OCI-LY1 (cell line): Measurements from ENCODE around the gene RHPN2.
A peak's percentile ranks its signal among the peaks of the same experiment; 100 is the strongest.

ENCODE experiments used
- H2AFZ ChIP-seq: fragments of 200-600 bp; sonication (generic), shearing (Covaris generic); 2 replicates; pipeline ENCODE4 v1.6.0; 2014; ENCODE audit warnings: antibody characterized with exemption, mild to moderate bottlenecking, low read length
- H3F3A ChIP-seq: fragments of 200-600 bp; sonication (generic), shearing (Covaris generic); 2 replicates; pipeline ENCODE4 v1.6.0; 2014; ENCODE audit warnings: mild to moderate bottlenecking, antibody characterized with exemption, low read length, moderate library complexity; ENCODE audit not compliant: insufficient read depth
- H3K27ac ChIP-seq: fragments of 200-600 bp; sonication (generic); 2 replicates; pipeline ENCODE4 v1.5.1; 2014; ENCODE audit warnings: low read length, mixed run types, mild to moderate bottlenecking, low read depth; ENCODE audit not compliant: poor library complexity, severe bottlenecking
- H3K27me3 ChIP-seq: fragments of 200-600 bp; sonication (generic); 2 replicates; pipeline ENCODE4 v1.6.0; 2014; ENCODE audit warnings: antibody characterized with exemption, mild to moderate bottlenecking, low read length, moderate library complexity; ENCODE audit not compliant: insufficient read depth
- H3K36me3 ChIP-seq: fragments of 200-600 bp; sonication (generic); 2 replicates; pipeline ENCODE4 v1.6.1; 2014; ENCODE audit warnings: mild to moderate bottlenecking, antibody characterized with exemption, low read length, moderate library complexity, mixed read lengths; ENCODE audit not compliant: insufficient read depth
- H3K4me1 ChIP-seq: fragments of 200-600 bp; sonication (generic); 2 replicates; pipeline ENCODE4 v1.5.1; 2014; ENCODE audit warnings: mild to moderate bottlenecking, low read length, moderate library complexity; ENCODE audit not compliant: insufficient read depth, severe bottlenecking
- H3K4me2 ChIP-seq: fragments of 200-600 bp; sonication (generic), shearing (Covaris generic); 2 replicates; pipeline ENCODE4 v1.6.1; 2014; ENCODE audit warnings: low read length
- H3K4me3 ChIP-seq: fragments of 200-600 bp; sonication (generic); 2 replicates; pipeline ENCODE4 v1.5.1; 2014; ENCODE audit warnings: low read length, low read depth, mild to moderate bottlenecking, mixed read lengths; ENCODE audit not compliant: poor library complexity, severe bottlenecking
- H3K79me2 ChIP-seq: fragments of 200-600 bp; shearing (Covaris generic); 2 replicates; pipeline ENCODE4 v1.6.1; 2016; ENCODE audit warnings: mixed run types, low read length, mixed read lengths; ENCODE audit not compliant: insufficient read depth
- H3K9ac ChIP-seq: fragments of 200-600 bp; sonication (generic), shearing (Covaris generic); 2 replicates; pipeline ENCODE4 v1.6.1; 2014; ENCODE audit warnings: mild to moderate bottlenecking, low read length, mixed read lengths
- H3K9me2 ChIP-seq: fragments of 200-600 bp; sonication (generic), shearing (Covaris generic); 2 replicates; pipeline ENCODE4 v1.6.1; 2014; ENCODE audit warnings: low read depth, mild to moderate bottlenecking, low read length, mixed read lengths
- H3K9me3 ChIP-seq: fragments of 200-600 bp; shearing (Covaris generic); 2 replicates; pipeline ENCODE4 v1.6.1; 2014; ENCODE audit warnings: low read length, mixed read lengths
- H4K20me1 ChIP-seq: fragments of 200-600 bp; sonication (generic), shearing (Covaris generic); 2 replicates; pipeline ENCODE4 v1.6.0; 2016; ENCODE audit warnings: mild to moderate bottlenecking, low read length; ENCODE audit not compliant: insufficient read depth
- EZH2 ChIP-seq: fragments of 200-600 bp; sonication (generic), shearing (Covaris generic); IDR thresholded peaks from 2 replicates; pipeline ENCODE4 v1.8.0; 2017; ENCODE audit warnings: borderline replicate concordance, mixed run types, mild to moderate bottlenecking, antibody characterized with exemption, low read length, moderate library complexity, mixed read lengths
- TF ChIP-seq, protein P1 (sequence below): fragments of 200-600 bp; sonication (generic), shearing (Covaris generic); IDR thresholded peaks from 2 replicates; pipeline ENCODE4 v1.5.1; 2017; ENCODE audit warnings: mild to moderate bottlenecking, antibody characterized with exemption, low read length, moderate library complexity, mixed read lengths

Gene RHPN2

GRCh38 chr19:33063753-33064457 lies 783 bp downstream of the RHPN2 start:
- TF ChIP-seq, protein P1, sequence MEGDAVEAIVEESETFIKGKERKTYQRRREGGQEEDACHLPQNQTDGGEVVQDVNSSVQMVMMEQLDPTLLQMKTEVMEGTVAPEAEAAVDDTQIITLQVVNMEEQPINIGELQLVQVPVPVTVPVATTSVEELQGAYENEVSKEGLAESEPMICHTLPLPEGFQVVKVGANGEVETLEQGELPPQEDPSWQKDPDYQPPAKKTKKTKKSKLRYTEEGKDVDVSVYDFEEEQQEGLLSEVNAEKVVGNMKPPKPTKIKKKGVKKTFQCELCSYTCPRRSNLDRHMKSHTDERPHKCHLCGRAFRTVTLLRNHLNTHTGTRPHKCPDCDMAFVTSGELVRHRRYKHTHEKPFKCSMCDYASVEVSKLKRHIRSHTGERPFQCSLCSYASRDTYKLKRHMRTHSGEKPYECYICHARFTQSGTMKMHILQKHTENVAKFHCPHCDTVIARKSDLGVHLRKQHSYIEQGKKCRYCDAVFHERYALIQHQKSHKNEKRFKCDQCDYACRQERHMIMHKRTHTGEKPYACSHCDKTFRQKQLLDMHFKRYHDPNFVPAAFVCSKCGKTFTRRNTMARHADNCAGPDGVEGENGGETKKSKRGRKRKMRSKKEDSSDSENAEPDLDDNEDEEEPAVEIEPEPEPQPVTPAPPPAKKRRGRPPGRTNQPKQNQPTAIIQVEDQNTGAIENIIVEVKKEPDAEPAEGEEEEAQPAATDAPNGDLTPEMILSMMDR: no peak
- TF ChIP-seq EZH2: no peak
- H3K4me1 ChIP-seq: peaks cover 9% of the 10 kb centered on the region
- H3K27ac ChIP-seq: no peak overlapping the region
- no peaks in the 10 kb centered on the region for H3K9me2 ChIP-seq
- no peak overlapping the region for H2AFZ ChIP-seq
- H3K79me2 ChIP-seq: no peaks in the 10 kb centered on the region
- H3K9ac ChIP-seq: peak overlapping the region; percentile 44
- no peaks in the 10 kb centered on the region for H3F3A ChIP-seq
- peak overlapping the region; percentile 65 for H3K4me2 ChIP-seq
- H3K4me3 ChIP-seq: peak overlapping the region; percentile 72
- H4K20me1 ChIP-seq: no peaks in the 10 kb centered on the region
- H3K36me3 ChIP-seq: no peaks in the 10 kb centered on the region
- no peaks in the 10 kb centered on the region for H3K9me3 ChIP-seq
- H3K27me3 ChIP-seq: no peaks in the 10 kb centered on the region

GRCh38 chr19:33063356-33063752 lies 1.3 kb downstream of the RHPN2 start:
- Histone ChIP-seq H3K27me3 (no peaks in the 10 kb centered on the region), H3K79me2 (no peaks in the 10 kb centered on the region), H3K4me2 (peak overlapping the region; percentile 65), H2AFZ (no peak overlapping the region), H3K4me3 (peak overlapping the region; percentile 35), H3K9ac (no peak overlapping the region), H3K9me2 (no peaks in the 10 kb centered on the region), H3F3A (no peaks in the 10 kb centered on the region), H4K20me1 (no peaks in the 10 kb centered on the region), H3K9me3 (no peaks in the 10 kb centered on the region), H3K27ac (no peak overlapping the region), H3K36me3 (no peaks in the 10 kb centered on the region), H3K4me1 (peaks cover 9% of the 10 kb centered on the region)
- TF ChIP-seq, protein P1: no peak
- no peak for TF ChIP-seq EZH2

DNA sequence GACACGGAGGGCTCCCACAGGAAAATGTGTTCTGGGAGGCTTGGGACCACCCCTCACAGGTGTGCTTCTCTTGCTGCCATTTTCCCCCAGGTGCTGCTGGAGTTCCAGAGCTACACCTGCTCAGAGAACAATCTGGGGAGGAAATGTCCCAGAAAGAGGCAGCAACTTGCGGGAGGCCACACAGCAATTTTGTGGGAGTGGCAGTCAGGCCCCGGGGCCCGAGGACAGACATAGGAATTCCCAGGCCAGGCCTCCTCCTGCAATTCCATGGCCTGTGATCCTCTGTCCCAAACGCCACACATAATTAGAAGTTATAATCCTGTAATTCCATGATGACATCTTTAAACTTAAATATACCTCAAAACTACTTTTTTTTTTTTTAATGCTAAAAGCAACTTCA lies 1.8 kb downstream of the RHPN2 start:
- TF ChIP-seq, protein P1: no peak
- no peak for TF ChIP-seq EZH2
- Histone ChIP-seq H3F3A (no peaks in the 10 kb centered on the region), H3K9me3 (no peaks in the 10 kb centered on the region), H3K4me1 (peaks cover 9% of the 10 kb centered on the region), H3K36me3 (no peaks in the 10 kb centered on the region), H4K20me1 (no peaks in the 10 kb centered on the region), H3K9me2 (no peaks in the 10 kb centered on the region), H3K79me2 (no peaks in the 10 kb centered on the region), H3K9ac (no peak overlapping the region), H2AFZ (no peak overlapping the region), H3K27me3 (no peaks in the 10 kb centered on the region), H3K4me3 (no peak overlapping the region), H3K4me2 (peak overlapping the region; percentile 65), H3K27ac (no peak overlapping the region)
